ENCODE data around the gene TSPAN3. TPM values are rescaled to one million over a fixed set of nuclear protein-coding genes. Genes with fewer than 3 reads are reported as not detected.

Gene TSPAN3
- total RNA-seq, 2 experiments from 2014 or later = 14.7 to 15.5 TPM

- no peaks in the 10 kb centered on the region for H3K9me3 ChIP-seq (ENCODE audit: control insufficient read depth in 1 of 2, insufficient read depth in 1 of 2, low read length in 2 of 2)
- intact Hi-C loops (cut with DNase I, micrococcal nuclease) = no loop called here
- TF ChIP-seq CTCF (IDR thresholded peaks at IDR 0.05) = no peak
- no peaks in the 10 kb centered on the region for H3K9me3 Mint-ChIP-seq
- ChIA-PET CTCF (no interaction called here), POLR2A (no interaction called here)
- H3K36me3 Mint-ChIP-seq (ENCODE audit: low read depth) = peaks cover 7% of the 10 kb centered on the region
- H3K27me3 Mint-ChIP-seq = no peaks in the 10 kb centered on the region
- H3K27ac ChIP-seq (ENCODE audit: low read depth in 1 of 2, low read length in 2 of 2) = no peak overlapping the region
- no peak overlapping the region for H3K4me3 ChIP-seq (ENCODE audit: low read length)
- H3K27me3 ChIP-seq (ENCODE audit: control insufficient read depth in 1 of 2, insufficient read depth in 2 of 2, low read length in 2 of 2) = no peaks in the 10 kb centered on the region
- no peaks in the 10 kb centered on the region for H3K36me3 ChIP-seq (ENCODE audit: insufficient read depth, low read length)
- no peak overlapping the region for H3K27ac Mint-ChIP-seq
- ATAC-seq (ENCODE audit: poor library complexity) (no peak), DNase-seq (no peak)
- H3K4me1 Mint-ChIP-seq (ENCODE audit: low read depth) = peaks cover 19% of the 10 kb centered on the region
- H3K4me1 ChIP-seq (ENCODE audit: insufficient read depth, low read length) = no peaks in the 10 kb centered on the region
- H3K4me3 Mint-ChIP-seq = no peak overlapping the region
Observed at GRCh38 chr15:77057685-77058084, 13.2 kb downstream of the TSPAN3 start.

- Mint-ChIP-seq H3K27me3 (no peaks in the 10 kb centered on the region), H3K4me1 (ENCODE audit: low read depth) (peaks cover 19% of the 10 kb centered on the region), H3K36me3 (ENCODE audit: low read depth) (peaks cover 13% of the 10 kb centered on the region), H3K9me3 (no peaks in the 10 kb centered on the region), H3K4me3 (no peak overlapping the region), H3K27ac (no peak overlapping the region)
- H3K4me1 ChIP-seq (ENCODE audit: insufficient read depth, low read length) = no peaks in the 10 kb centered on the region
- H3K36me3 ChIP-seq (ENCODE audit: insufficient read depth, low read length) = peaks cover 3% of the 10 kb centered on the region
- CTCF ChIA-PET = no interaction called here
- POLR2A ChIA-PET = no interaction called here
- no peak overlapping the region for H3K27ac ChIP-seq (ENCODE audit: low read depth in 1 of 2, low read length in 2 of 2)
- no peak for DNase-seq
- H3K27me3 ChIP-seq (ENCODE audit: control insufficient read depth in 1 of 2, insufficient read depth in 2 of 2, low read length in 2 of 2) = no peaks in the 10 kb centered on the region
- H3K9me3 ChIP-seq (ENCODE audit: control insufficient read depth in 1 of 2, insufficient read depth in 1 of 2, low read length in 2 of 2) = no peaks in the 10 kb centered on the region
- no peak overlapping the region for H3K4me3 ChIP-seq (ENCODE audit: low read length)
- TF ChIP-seq CTCF (IDR thresholded peaks at IDR 0.05) = no peak
- ATAC-seq (ENCODE audit: poor library complexity) = no peak
- intact Hi-C loops (cut with DNase I, micrococcal nuclease) = no loop called here
Observed at GRCh38 chr15:77057072-77057471, 13.8 kb downstream of the TSPAN3 start.

DNA sequence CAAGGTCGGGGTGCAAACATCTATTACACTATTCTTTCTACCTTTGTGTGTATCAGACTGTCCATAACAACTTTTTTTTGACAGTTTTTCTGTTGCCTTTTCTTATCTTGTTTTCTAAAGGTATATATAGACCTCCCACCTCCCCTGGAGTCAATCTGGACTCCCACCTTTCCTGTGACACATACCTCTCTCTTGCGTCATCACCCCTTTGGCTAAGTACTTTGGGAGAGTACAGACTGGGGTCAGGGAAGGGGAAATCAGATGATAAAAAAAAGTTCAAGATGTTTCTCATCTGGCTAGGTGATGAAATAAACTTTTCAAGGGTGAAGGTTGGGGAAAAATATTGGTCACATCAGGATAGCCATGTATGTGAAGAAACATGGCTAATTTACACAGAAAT lies 17.2 kb downstream of the TSPAN3 start:
- Histone ChIP-seq H3K27ac (ENCODE audit: low read depth in 1 of 2, low read length in 2 of 2) (no peak overlapping the region), H3K9me3 (ENCODE audit: control insufficient read depth in 1 of 2, insufficient read depth in 1 of 2, low read length in 2 of 2) (no peaks in the 10 kb centered on the region), H3K36me3 (ENCODE audit: insufficient read depth, low read length) (peaks cover 5% of the 10 kb centered on the region), H3K27me3 (ENCODE audit: control insufficient read depth in 1 of 2, insufficient read depth in 2 of 2, low read length in 2 of 2) (no peaks in the 10 kb centered on the region), H3K4me1 (ENCODE audit: insufficient read depth, low read length) (no peaks in the 10 kb centered on the region), H3K4me3 (ENCODE audit: low read length) (no peak overlapping the region)
- ATAC-seq (ENCODE audit: poor library complexity) = no peak
- ChIA-PET POLR2A (no interaction called here), CTCF (no interaction called here)
- Mint-ChIP-seq H3K36me3 (ENCODE audit: low read depth) (peaks cover 23% of the 10 kb centered on the region), H3K9me3 (no peaks in the 10 kb centered on the region), H3K27me3 (no peaks in the 10 kb centered on the region), H3K27ac (no peak overlapping the region), H3K4me1 (ENCODE audit: low read depth) (peaks cover 5% of the 10 kb centered on the region), H3K4me3 (no peak overlapping the region)
- no peak for DNase-seq
- intact Hi-C loops (cut with DNase I, micrococcal nuclease) = no loop called here
- no peak for TF ChIP-seq CTCF (IDR thresholded peaks at IDR 0.05)
